ENCODE results near the gene C17orf113.

GRCh38 chr17:42052346-42052877, 2.0 kb upstream of the C17orf113 start:
- TF ChIP-seq EZH2 (conservative IDR thresholded peaks at IDR 0.05; ENCODE audit: low read depth, low read length) (no peak), NFRKB (IDR thresholded peaks at IDR 0.05) (no peak), USF2 (IDR thresholded peaks at IDR 0.05; ENCODE audit: low read depth, low read length) (no peak), USF2 (CRISPR knock-in tag; IDR thresholded peaks at IDR 0.05; ENCODE audit: borderline replicate concordance) (no peak), CTCF (CRISPR knock-in tag; IDR thresholded peaks at IDR 0.05) (no peak), ZNF737 (CRISPR knock-in tag; IDR thresholded peaks at IDR 0.05; ENCODE audit: borderline replicate concordance) (no peak)

Measured in HepG2 (cell line).